ENCODE measurements around the gene ZNF385A.

ZNF385A gene

GRCh38 chr12:54358191-54358944 is 26.2 kb downstream of the ZNF385A start:
- Histone ChIP-seq H3K27me3 (ENCODE audit: control insufficient read depth, low read length) (no peaks in the 10 kb centered on the region), H3K4me1 (ENCODE audit: control insufficient read depth, low read length) (peaks cover 45% of the 10 kb centered on the region), H3F3A (ENCODE audit: control insufficient read depth, insufficient read depth) (peaks cover 6% of the 10 kb centered on the region; the same call in 1 of the 2 replicates), H3K36me3 (ENCODE audit: control insufficient read depth, low read length) (0 out of 2 replicates have a peak, but pooled peaks cover 3% of the 10 kb centered on the region), H3K9me3 (ENCODE audit: control insufficient read depth, insufficient read depth, low read length) (no peaks in the 10 kb centered on the region), H3K4me2 (ENCODE audit: low read length) (peak overlapping the region; percentile 100), H3K4me3 (ENCODE audit: low read length) (peak overlapping the region; percentile 100), H3K9me2 (replicated peaks; ENCODE audit: control insufficient read depth, low read length) (no peaks in the 10 kb centered on the region), H3K79me2 (ENCODE audit: control insufficient read depth, low read length) (peaks cover 8% of the 10 kb centered on the region), H4K20me1 (ENCODE audit: control insufficient read depth, insufficient read depth, low read depth, low read length) (no peaks in the 10 kb centered on the region), H3K27ac (ENCODE audit: low read depth, low read length) (peak overlapping the region; percentile 94)
- no peak for TF ChIP-seq EZH2phosphoT487 (IDR thresholded peaks at IDR 0.05; ENCODE audit: borderline replicate concordance, low read length)
- TF ChIP-seq, protein P1, sequence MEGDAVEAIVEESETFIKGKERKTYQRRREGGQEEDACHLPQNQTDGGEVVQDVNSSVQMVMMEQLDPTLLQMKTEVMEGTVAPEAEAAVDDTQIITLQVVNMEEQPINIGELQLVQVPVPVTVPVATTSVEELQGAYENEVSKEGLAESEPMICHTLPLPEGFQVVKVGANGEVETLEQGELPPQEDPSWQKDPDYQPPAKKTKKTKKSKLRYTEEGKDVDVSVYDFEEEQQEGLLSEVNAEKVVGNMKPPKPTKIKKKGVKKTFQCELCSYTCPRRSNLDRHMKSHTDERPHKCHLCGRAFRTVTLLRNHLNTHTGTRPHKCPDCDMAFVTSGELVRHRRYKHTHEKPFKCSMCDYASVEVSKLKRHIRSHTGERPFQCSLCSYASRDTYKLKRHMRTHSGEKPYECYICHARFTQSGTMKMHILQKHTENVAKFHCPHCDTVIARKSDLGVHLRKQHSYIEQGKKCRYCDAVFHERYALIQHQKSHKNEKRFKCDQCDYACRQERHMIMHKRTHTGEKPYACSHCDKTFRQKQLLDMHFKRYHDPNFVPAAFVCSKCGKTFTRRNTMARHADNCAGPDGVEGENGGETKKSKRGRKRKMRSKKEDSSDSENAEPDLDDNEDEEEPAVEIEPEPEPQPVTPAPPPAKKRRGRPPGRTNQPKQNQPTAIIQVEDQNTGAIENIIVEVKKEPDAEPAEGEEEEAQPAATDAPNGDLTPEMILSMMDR (IDR thresholded peaks at IDR 0.05; ENCODE audit: low read depth, low read length, poor library complexity, severe bottlenecking) = peak; percentile 23

DNA sequence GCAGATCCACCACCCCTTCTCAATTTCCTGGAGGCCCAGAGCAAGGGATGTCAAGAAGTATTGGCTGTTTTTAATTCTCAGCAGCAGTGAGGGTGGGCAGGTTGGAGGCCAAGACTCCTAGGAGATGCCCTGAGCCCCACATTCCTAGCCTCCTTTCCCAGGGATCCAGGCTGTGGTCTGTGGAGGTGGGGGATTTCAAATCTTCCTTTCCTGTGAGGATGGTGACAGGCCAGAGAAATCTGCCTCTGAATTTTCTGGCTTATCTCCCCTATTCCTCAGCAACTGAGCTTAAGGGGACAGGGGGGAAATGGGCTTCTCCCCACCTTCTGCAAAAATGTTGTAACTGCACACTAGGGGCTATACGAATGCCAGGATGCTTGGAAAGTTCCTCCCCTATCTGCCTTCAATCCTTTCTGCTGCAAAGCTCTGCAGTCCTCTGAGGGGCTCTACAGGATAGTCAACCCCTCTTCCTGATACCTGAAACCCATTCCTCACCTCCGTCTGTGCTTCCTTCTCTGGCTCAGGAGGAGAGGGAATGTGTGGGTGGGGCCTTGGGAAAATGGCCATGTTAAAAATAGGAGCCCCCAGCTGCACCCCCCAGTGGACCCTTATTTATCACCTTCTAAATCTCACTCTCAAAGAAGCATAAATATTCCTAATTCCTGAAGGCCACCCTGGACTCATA is 26.9 kb downstream of the ZNF385A start:
- H3F3A ChIP-seq (ENCODE audit: control insufficient read depth, insufficient read depth) = peaks cover 6% of the 10 kb centered on the region; the same call in 1 of the 2 replicates
- 0 out of 2 replicates have a peak, but pooled peaks cover 3% of the 10 kb centered on the region for H3K36me3 ChIP-seq (ENCODE audit: control insufficient read depth, low read length)
- no peak for TF ChIP-seq EZH2phosphoT487 (IDR thresholded peaks at IDR 0.05; ENCODE audit: borderline replicate concordance, low read length)
- TF ChIP-seq, protein P1 (IDR thresholded peaks at IDR 0.05; ENCODE audit: low read depth, low read length, poor library complexity, severe bottlenecking) = no peak
- H4K20me1 ChIP-seq (ENCODE audit: control insufficient read depth, insufficient read depth, low read depth, low read length) = no peaks in the 10 kb centered on the region
- H3K27me3 ChIP-seq (ENCODE audit: control insufficient read depth, low read length) = no peaks in the 10 kb centered on the region
- H3K27ac ChIP-seq (ENCODE audit: low read depth, low read length) = peak overlapping the region; percentile 94
- H3K9me3 ChIP-seq (ENCODE audit: control insufficient read depth, insufficient read depth, low read length) = no peaks in the 10 kb centered on the region
- H3K4me3 ChIP-seq (ENCODE audit: low read length) = peak overlapping the region; percentile 100
- H3K9me2 ChIP-seq (replicated peaks; ENCODE audit: control insufficient read depth, low read length) = no peaks in the 10 kb centered on the region
- peaks cover 51% of the 10 kb centered on the region for H3K4me1 ChIP-seq (ENCODE audit: control insufficient read depth, low read length)
- peaks cover 8% of the 10 kb centered on the region for H3K79me2 ChIP-seq (ENCODE audit: control insufficient read depth, low read length)
- peak overlapping the region; percentile 100 for H3K4me2 ChIP-seq (ENCODE audit: low read length)

- H3K9me2 ChIP-seq (replicated peaks; ENCODE audit: control insufficient read depth, low read length) = no peaks in the 10 kb centered on the region
- H3K4me3 ChIP-seq (ENCODE audit: low read length) = peak overlapping the region; percentile 100; the same call in 1 of the 2 replicates
- no peaks in the 10 kb centered on the region for H3K27me3 ChIP-seq (ENCODE audit: control insufficient read depth, low read length)
- peak overlapping the region; percentile 100 for H3K4me2 ChIP-seq (ENCODE audit: low read length)
- H4K20me1 ChIP-seq (ENCODE audit: control insufficient read depth, insufficient read depth, low read depth, low read length) = no peaks in the 10 kb centered on the region
- H3K27ac ChIP-seq (ENCODE audit: low read depth, low read length) = no peak overlapping the region
- H3K36me3 ChIP-seq (ENCODE audit: control insufficient read depth, low read length) = 0 out of 2 replicates have a peak, but pooled peaks cover 3% of the 10 kb centered on the region
- no peaks in the 10 kb centered on the region for H3K9me3 ChIP-seq (ENCODE audit: control insufficient read depth, insufficient read depth, low read length)
- peaks cover 58% of the 10 kb centered on the region for H3K4me1 ChIP-seq (ENCODE audit: control insufficient read depth, low read length)
- H3K79me2 ChIP-seq (ENCODE audit: control insufficient read depth, low read length) = peaks cover 8% of the 10 kb centered on the region
- TF ChIP-seq, protein P1 (IDR thresholded peaks at IDR 0.05; ENCODE audit: low read depth, low read length, poor library complexity, severe bottlenecking) = no peak
- no peak for TF ChIP-seq EZH2phosphoT487 (IDR thresholded peaks at IDR 0.05; ENCODE audit: borderline replicate concordance, low read length)
- H3F3A ChIP-seq (ENCODE audit: control insufficient read depth, insufficient read depth) = peaks cover 6% of the 10 kb centered on the region; the same call in 1 of the 2 replicates
Observed at GRCh38 chr12:54356951-54357356, 27.6 kb downstream of the ZNF385A start.

All from DOHH2 (cell line).